NCI-H2107 treated with DMSO at 0.1 percent for 48 hours (cell line): ENCODE data around the gene GALNS.

ENCODE experiments used
- DNase-seq: peaks from one replicate; lab custom pipeline; 2025; ENCODE audit not compliant: unreplicated experiment; lab: John Stamatoyannopoulos, UW

GALNS gene

DNA sequence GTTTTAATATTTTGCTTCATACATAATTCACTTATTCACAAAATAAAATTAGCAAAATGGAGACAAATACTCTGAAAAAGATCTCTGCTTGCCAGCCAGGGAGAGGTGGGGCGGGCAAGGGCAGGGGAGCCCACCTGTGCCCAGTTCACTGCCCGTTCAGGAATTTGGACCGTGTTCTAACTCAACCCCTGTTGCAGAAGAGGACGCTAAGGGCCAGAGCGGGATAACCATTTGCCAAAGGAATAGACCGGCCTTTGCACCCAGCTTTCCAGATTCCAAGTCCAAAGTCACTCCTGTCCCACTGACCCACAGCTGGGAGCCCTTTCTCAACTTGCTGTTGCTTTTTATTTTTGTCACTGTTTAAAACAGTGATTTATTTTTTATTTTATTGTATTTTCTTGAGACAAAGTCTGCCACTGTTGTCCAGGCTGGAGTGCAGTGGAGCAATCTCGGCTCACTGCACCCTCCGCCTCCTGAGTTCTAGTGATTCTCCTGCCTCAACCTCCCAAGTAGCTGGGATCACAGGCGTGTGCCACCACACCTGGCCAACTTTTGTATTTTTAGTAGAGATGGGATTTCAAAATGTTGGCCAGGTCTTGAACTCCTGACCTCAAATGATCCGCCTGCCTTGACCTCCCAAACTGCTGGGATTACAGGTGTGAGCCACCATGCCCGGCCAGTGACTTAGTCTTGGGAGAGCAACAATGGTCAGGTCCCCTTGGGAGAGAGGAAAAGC lies 69.0 kb downstream of the GALNS start:
- no peak for DNase-seq

DNA sequence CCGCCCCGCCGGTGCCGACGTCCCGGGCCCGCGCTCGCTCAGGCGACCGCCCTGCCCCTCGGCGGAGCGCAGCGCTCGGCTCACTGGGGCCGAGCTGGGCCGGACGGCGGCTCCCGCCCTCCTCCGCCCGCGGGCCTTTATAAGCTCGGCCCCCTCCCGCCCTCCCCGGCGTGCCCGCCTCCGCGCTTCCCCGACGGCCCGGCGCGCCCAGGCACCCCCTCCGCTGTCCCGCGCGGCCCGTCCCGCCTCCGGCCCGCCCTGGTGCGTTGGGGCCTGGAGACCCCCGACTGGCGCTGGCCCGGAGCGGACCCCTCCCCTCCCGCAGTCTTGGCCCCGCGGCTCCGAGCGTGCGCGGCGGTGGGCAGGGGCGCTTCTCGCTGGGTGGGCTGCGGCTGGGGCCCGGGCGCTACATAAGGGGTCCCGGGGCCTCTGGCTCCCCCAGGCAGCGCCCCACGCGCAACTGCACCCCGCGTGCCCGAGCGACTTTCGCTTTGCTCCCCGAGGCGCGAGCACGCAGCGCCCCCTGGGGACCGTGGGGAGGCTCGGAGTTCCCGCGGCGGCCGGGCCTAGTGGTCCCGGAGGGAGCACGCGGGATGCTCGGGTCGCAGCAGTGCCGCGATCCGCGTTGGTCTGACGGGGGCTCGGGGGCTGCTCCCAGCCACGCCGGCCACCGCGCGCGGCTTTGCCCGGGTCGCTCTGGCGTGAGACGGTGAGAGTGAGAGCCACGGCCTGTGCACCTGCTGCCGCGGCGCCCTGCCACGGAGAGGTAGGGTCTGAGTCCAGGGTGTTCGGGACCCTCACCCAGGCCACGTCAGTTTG lies 71.4 kb downstream of the GALNS start, which contains the start of gene PIEZO1:
TSS of gene PIEZO1 (minus strand) at position 115 of the 819 bp plus-strand sequence. CDS start 256 bp downstream, outside the sequence.
- DNase-seq, result no peak

DNA sequence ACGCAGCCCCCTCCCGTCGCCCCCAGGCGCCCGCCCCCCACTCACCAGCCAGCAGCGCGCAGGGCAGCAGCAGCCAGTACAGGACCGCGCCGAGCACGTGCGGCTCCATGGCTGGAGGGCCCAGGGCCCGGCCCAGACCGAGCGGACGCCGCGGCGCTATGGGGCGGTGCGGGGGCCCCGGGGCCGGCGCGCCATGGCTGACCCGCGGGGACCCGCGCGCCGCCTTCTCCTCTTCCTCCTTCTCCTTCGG lies 72.0 kb downstream of the GALNS start:
- DNase-seq, result no peak

DNA sequence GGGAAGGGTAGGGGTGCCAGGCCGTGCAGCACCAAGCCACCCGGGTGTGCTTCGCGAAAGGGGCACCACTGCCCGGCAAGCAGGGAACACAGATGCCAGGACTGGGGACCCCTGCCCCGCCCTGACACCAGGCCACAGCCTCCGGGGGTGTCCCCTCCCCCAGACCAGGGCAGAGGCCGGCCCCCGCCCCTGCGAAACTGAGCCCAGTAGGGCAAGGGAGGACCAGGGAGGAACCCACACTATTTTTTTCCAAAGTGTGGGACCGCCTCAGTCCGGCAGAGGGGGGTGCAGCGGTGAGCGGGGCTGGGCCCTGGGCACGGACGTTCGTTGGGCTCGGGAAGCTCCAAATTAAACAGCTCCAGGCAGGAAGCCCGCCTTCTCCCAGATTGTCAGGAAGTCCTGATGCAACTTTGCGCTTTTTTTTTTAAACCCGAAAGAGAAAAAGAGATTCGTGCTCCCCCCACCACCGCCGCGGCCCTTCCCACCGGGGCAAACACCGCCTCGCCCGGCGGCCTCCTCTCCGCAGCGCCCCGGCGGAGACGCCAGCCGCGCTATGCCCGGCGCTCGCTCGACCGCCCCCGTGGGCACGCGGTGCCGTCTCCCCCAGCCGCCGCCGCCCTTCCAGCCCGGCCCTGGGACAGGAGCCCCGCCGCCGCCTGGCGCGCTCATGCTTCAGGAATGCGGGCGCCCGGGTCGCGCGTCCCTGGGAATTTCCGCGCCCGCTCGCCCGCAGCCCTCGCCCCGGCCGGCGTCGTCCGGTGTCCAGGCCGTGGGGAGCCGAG lies 72.5 kb downstream of the GALNS start:
- no peak for DNase-seq

DNA sequence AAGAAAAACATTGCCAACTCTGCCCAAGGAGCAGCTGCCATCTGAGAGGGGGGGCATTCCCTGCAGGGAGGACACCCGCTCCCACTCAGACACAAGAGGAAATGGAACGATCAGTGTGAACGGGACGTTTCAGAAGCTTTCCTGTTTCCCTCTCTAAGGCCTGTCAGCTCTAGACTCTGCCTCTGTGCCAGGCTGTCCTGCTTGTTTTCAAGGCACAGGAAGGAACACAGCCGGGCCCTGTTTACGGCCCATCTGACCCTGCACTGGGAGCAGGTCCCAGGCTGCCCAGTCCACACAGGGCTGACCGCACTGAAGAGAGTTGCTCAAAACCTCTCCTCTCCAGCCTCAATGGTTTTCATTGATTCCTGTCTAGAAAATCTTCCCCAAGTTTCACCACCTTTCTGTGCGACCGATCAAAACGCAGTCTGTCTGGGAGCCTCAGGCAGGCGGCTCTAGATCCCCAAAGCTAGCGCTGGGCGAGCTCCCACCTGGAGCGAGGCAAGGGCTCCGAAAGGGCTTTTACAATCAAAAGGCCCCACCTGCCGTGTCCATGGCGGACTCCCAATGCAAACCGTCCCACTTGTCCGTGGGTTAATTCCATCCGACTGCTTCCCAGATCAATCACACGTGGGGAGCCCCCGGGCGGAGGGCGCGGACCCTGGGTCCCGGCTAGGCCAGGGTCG lies 73.2 kb downstream of the GALNS start:
- no peak for DNase-seq

DNA sequence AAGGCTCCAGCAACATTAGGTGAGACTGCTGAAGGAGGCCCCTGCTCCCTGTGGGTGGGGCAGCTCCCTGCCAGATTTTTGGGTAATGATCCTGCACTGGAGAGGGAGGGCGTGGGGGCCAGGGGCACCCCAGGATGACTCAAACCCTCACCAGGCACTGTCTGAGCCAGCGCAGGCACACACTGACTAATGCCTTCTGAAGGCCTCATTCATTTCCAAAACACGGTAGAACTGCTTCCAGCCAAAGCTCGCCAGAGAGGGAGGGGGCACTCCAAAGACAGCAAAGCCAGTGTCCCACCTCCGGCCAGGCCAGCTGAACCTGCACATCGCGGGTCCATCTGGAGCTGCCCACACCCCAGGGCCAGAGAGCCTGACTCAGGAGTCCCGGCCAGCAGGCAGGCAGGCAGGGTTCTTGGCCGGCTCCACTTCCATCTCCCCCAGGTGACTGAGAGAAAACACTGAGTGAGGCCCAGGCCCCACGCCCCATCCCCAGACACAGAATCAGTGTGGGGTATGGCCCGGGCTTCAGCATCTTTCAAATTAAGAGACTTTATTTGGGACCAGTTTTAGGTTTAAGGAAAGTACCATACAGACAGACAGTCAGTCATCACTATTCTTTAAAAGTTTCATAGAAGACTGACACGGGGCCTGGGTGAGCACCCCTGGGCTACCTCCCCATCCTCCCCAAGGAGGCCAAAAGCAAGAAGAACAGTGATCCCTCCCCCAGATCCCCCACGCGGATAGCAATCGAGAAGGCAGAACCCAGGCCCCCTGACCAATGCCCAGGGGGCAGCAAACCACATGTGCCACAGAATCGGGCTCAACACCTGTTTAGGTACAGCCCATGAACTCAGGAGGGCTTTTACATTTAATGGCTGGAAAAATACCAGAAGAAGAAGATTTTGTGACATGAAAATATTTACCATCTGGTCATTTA lies 74.0 kb downstream of the GALNS start:
- no peak for DNase-seq

DNA sequence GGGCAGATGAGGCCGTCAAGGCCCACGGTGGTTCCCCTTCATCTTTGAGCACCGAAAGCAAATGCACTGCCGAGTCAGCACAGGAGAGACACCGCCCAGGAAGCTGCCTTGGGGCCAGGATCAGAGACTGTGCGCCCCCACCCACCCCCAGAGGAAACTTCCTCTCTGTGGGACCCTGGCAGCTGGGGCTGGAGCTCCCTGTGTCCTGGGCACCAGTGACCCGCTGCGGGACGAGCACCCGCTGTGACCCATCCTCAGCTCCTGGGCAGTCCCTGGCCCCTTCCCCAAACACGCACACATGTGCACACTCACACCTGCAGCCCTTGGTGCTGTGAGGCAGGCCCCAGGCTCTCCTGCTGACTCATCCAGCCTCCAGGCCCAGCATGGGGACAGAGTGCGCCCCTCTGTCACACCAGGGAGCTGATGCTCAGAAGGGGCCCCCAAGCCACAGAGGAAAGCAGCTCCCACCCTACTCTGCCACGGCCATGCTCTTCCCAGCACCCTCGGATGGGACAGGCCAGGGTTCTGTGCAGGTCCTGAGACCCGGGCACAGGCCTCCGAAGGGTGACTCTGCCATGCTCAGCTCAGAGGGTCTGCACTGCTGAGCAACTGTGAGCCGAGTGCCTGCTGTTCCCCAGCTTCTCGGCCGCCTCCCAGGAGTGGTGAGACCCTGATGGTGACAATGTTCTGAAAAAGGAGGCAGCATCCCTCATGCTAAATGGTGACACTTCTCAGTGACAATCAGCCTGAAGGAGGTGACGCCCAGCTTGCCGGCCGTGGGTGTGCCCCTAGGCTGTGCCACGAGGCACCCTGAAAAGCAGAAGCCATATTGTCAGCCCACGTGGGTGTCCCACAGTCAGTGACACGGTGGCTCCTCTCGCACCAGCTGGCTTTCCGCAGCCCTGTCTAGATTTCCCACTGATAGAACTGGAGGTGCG lies 75.3 kb downstream of the GALNS start:
- DNase-seq, result no peak

DNA sequence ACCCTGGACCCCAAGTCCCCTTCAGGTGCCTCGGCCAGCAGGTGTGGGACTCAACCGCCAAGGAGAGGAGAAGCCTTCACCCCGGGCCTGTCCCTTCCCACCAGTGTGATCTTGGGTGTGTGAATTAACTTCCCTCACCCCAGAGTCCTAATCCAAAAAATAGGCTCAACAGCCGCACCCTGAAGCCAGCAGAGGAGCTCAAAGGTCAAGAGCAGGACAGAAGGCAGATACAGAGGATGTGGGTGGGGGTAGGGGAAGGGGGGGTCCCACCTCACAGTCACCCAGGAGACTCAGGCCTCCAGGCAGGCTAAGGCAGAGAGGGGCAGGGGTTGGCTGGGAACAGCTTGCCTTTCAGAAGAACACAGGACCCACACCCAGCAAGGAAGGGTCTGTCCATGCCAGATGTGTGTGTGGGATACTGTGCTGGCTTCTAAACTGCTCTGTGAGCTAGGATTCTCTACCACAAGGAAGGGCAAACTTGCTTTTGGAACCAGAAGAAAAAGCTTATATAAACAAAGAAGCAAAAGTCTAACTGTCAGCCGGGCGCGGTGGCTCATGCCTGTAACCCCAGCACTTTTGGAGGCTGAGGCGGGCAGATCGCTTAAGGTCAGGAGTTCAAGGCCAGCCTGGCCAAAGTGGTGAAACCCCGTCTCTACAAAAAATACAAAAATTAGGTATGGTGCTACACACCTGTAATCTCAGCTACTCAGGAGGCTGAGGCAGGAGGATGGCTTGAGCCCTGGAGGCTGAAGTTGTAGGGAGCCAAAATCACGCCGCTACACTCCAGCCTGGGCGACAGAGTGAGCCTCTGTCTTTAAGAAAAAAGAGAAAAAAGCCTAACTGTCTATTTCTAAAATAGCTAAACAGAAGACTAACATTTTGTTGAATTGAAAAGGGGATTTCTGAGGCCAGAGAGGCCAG lies 76.3 kb downstream of the GALNS start:
- DNase-seq, result no peak

DNA sequence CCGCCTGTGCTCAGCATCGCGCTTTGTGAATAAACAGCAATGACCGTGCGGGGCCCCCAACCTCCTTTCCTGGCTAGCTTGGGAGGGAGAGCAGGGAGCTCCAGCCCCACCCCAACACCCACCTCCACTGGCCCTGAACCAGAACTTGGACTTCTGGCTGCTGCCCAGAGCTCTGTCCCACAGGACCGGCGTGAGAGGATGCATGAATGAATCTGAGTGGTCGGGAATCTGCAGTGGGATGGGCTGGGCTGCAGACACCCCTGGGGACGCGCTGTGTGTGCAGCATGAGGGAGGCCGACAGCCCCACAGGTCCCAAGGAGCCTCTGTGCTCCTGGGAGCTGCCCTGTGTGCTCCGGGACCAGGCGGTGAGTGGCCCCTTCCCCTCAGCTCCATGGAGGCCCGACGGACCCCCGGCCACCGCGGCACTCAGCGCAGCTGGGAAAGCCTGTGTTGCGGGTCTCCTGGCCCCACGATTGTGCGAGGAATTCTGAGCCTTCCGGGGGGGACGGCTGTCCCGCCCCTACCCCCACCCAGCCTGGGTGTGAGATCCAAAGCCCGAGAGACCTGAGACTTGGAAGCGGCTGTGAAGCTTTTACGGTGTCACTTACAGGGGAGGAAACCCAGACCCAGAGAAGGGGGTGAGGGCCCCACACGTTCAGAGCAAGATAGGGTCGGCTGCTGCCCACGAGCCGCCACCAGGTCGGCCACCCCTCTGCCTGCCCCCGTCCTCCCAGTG lies 77.2 kb downstream of the GALNS start:
- no peak for DNase-seq

DNA sequence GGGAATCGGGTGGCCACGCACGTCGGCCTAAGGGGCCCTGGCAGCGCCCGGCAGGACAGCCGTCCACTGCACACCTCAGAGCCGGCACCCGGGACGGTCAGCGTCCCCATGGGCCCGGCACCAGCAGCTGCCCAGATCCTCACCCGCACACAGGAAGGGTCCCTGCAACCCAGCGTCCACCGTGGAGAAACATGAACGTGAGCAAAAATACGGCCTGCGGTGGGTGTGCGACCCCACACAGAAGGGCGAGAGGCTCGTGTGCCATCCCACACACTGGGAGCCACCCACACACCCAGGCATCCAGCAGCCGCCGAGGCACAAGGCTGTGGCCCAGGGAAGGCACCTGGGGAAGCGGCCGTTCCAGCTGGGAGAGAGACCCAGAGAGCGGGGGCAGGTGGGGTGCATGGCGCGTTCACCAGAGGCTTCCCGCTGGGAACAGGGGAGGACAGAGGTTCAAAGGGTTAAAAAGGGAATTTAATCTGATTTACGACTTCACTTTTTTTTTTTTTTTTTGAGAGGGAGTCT lies 78.1 kb downstream of the GALNS start:
- DNase-seq, result no peak

DNA sequence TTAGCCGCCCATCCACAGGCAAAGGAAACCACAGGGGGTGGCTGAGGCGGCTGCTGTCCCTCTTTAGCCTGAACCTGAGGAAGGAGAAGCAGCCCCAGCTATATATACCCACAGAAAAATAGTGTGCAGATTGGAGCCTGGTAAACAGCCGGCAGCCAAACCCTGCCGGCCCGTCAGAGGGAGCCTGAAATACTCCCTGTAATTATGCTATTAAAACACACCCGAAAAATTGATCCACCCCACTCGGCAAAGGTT lies 78.5 kb downstream of the GALNS start:
- no peak for DNase-seq

DNA sequence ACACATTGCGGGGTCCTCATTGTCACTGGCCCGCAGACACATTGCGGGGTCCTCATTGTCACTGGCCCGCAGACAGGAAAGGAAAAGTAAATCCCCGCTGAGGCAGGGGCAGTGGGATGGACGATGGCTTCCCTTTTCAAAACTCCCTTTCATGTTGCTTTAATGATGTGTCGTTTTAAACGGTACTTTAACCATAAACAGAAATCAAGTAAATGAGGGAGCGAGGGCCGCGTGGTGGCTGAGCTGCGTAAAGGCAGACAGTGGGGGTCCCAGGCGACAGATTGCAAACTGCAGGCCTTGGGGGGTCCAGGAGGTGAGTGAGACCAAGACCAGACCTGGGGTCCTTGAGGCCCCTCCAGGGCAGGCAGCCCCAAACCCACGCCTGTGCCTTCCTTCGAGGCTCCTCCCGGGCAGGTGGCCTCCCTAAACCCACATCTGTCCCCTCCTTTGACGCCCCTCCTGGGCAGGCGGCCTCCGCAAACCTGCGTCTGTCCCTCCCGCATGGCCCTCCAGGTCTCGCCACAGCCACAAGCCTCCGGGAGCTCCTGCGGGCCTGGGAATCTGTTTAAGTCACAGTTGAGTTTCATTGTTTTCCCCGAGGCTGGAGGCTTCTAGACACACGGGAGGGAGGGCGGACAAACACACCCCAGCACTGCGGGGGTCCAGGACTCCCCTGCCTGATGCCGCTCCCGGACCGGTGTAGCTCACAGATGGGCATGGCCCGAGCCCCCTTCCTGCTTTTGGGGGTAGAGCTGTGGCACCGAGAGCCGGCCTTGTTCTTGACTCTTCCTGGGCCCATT lies 79.1 kb downstream of the GALNS start:
- no peak for DNase-seq

DNA sequence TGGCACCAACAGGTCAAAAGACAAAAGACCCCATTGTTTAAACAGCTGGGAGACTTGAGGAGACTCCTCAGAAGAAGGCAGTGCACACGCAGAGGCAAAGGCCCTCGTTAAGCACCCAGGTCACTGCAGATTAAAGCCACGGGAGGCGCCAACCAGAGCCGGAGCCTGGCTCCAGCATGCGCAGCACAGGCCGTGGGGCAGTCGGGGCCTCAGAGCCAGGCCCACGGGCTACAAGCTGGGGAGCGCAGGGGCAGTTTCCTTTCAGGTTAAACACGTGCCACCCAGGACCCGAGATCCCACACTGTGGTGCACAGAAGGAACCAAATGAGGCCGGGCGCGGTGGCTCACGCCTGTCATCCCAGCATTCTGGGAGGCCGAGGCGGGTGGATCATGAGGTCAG lies 80.9 kb downstream of the GALNS start:
- DNase-seq, result no peak

DNA sequence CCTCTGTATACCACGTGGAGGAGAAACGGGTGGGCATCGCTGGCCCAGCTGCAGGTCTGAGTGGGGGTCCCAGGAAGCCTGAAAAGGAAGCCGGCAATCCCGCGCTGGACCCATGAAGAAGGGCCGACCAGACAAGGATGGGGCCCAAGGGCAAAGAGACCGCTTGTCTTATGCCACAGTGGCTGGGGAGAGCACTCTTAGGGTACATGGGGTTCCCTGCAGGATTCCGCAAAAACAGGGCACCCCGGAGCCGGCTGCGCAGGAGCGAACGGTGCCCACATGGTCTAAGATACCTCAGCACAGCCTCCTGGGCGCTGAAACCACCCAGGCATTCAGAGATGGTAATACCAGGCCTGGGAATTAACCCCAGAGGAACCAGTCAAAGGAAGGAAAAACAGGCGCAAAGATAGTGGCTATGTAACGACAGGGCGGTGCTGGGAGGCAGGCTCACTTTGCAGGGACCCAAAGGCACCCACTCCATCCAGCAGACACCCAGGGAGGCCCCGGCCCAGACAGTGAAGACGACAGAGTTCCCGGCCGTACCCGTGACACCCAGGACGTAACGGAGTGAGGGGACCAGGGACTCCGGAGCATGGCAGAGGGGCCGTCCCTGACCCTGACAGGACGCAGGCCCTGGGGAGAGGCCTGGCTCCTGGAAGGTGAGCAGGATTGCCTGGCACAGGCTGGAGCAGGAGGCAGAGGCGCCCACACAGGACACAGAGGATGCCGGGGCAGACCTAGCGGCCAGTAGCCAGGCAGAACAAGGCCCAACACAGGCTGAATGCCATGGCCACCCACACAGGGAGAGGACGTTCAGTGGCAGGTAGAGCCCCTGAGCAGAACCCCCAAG lies 82.0 kb downstream of the GALNS start:
- DNase-seq, result no peak

DNA sequence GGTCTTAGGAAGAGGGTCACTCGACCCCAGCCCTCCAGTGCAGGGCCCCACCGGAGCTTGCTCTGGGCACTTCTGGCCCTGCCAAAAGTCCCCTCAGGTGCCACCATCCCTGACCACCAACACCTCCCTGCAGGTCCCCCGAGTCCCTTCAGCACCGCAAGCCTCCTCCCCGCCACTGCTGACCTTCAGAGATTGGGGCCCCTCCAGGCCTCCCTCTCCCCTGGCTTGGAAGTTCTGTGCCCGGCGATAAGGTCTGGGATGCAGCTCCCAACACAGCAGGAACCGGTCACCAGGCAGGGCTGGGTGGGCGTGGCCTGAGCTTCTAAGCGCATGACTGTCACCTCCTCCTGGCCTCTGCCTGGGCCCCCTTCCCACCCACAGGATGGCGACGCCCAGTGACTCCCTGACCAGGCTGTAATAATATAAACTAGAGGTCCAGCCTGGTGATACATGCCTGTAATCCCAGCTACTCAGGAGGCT lies 82.9 kb downstream of the GALNS start:
- no peak for DNase-seq
